ELF-1 (cell line): ENCODE measurements around the gene SLC16A8.
"Not testable (repeated sequence)": the region's sequence is repeated elsewhere in the genome, so short reads cannot be mapped to it uniquely, and the experiment has no call there.

Experiments
- DNase-seq: peaks from one replicate; pipeline ENCODE4 v3.0.0-alpha.2; 2016; ENCODE audit warnings: low read depth, low spot score

SLC16A8 gene

DNA sequence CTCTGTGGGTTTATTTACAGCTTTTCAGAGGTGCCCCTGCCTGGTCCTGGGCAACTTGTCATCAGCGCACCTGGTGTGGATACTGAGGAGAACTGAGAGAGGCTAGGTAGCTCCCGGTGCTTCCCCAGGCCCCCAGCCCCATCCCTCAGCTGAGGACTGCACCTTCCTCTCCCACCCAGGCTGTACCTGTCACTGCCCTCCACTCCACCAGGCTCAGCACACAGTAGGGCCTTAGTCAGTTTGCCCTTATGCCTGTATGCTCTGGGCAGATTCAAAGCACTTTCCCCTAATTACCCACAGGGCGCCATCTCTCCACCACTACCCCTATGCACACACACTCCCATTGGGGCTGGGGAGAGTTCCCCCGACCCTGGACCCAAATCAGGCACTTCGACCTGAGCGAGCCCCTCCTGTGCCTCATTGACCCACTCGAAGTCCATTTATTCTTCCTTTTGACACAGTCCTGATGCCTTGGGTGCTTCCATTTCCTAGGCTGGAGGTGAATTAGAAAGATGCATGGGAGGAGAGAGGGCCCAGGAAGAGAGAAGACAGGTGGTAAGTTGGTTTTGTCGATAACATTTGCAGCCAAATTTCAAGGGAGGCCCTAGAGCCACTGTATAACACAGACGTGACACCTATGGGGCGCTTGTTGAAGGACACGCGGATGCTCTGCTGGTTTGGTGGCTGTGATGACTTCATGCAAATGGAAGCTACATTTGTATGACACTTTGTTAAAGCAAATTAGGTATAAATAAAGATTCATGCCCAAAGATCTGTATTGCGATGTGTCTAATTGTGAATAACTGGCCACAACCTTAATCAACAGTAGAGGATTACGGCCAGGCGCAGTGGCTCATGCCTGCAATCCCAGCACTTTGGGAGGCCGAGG lies 40.6 kb downstream of the SLC16A8 start:
- DNase-seq = no peak

DNA sequence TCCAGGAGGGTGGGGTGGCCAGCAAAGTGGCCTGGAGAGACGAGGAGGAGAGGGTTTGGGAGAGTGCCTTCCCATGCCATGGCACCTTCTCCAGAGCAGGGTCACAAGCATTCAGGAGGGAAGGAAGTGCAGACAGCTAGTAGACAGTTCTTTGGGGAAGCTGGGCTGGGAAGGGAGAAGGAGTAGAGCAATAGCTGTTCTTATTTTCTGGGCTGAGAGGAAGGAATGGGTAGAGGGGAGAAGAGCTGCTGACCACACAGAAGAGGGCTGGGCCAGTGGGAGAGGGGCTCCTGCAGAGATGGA lies 41.5 kb downstream of the SLC16A8 start:
- DNase-seq = no peak

DNA sequence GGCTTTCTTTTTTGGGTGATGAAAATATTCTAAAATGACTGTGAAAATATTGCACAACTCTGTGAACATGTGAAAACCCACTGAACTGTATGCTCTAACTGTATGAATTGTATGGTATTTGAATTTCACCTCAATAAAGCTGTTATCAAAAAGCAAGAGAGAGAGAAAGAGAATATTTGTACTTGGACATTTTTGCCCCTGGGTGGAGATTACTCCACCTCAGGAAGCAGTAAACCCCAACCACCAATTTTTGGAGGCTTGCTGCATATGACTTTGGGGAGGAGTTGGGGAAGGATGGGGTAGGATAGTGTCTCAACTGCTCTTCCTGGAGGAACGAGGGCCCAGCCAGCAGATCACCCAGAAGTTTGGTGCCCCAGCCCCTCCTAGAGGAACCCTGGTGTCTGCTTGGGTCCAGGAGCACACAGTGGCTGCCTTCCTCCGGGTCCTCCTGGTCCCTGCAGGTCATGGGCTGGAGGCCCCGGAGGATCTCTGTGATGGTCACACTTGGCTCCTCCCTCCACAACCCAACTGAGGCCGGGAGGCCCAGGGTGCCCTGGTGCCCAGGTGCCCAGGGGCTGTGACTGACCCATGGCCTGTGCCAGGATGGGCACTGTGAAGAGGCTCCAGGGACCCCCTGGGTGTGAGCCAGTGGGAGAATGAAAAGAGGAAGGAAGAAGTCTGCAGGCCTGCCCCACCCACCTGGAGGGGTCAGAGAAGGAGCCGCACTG lies 42.1 kb downstream of the SLC16A8 start:
- no peak for DNase-seq

DNA sequence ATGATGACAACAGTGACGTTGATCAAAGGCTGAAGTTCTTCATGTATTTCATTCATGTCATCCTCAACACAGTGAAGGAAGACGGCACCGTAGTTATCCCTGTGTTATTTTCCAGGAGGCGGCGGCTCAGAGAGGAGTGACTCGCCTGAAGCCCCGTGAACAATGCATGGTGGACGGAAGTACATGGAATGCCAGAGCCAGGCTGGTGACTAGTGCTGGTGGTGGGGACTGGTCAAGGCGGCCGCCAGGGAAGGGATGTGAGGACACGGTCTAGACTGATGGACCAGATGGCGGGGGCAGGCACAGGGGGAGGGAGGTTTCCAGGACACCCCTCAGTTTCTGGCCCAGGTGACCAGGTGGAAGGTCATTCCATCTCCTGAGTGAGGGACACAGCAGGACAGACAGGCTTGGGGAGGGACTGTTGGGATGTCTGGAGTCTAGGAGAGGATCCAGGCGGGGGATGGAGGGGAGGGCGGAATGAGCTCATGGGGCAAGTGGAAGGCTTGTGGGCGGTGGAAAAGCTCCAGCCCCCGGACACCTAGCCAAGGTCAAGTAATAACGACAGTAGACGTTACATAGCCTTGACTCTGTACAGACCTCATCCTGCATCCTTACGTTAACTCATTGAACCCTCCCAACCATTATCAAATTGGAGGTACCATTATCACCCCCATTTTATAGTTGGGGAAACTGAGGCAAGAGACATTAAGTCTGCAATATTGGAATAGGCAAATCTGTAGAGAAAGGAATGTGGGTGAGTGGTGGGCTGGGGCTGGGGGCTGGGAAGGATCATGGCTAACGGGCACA lies 42.8 kb downstream of the SLC16A8 start:
- DNase-seq = peak; percentile 25

DNA sequence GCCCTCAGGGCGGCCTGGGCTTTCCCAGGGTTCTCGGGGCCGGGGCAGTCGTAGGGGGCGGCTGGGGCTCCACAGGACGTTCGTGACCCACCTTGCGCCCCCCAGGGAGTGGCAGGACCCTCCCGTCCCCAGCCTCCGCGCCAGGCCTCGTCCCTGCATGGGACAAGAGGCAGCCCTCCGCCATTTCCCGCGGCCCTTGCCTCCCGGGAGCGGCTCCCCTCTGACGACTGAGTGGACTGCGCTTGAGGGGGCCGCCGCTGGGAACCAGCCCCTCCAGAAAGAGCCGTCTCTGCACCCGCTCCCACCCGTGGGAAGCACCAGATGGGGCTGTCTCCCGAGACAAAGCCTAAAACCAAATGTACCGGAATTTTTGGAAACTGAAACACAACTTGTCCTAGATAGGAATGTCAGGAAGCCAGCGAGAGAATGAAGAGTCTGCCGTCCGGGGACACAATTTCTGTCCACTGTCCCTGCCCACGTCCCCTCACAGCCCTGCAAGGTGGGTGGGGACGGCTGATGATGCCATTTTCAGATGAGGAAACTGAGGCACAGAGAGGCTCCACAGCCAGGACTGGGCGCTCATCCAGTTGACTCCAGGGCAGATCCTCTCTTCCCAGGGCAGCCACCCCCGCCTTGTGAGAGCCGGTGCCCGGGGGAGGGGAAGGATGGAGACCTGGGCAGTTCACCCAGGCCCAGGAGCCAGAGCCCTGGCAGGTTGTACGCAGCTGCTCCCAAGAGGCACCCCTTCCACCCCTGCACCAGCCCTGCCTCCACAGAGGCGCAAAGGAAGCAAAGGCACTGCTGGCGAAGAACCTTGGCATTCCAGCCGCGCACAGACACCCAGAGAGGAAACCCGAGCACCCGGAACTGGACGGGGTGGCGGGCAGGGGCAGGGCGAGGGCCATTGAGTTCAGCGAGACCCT lies 44.8 kb downstream of the SLC16A8 start:
- no peak for DNase-seq

DNA sequence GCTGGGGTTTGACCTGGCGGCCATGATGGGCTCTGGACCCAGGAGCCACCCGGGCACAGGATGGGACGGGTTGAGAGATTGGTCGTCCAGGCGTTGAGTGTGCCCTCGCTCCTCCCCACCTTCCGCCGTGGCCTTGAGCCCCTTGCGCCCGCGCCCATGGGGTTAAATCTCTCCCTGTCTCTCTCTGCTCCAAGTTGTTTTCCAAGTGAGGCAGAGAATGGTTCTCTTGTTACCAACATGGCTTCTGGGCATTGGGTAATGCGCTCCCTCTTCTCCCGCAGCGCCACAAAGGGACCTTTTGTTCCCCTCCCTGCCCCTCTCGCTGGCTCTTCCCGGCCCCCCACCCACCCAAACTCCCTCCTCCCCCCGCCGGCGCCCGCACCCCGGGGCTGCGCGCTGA lies 45.6 kb downstream of the SLC16A8 start:
- no peak for DNase-seq

DNA sequence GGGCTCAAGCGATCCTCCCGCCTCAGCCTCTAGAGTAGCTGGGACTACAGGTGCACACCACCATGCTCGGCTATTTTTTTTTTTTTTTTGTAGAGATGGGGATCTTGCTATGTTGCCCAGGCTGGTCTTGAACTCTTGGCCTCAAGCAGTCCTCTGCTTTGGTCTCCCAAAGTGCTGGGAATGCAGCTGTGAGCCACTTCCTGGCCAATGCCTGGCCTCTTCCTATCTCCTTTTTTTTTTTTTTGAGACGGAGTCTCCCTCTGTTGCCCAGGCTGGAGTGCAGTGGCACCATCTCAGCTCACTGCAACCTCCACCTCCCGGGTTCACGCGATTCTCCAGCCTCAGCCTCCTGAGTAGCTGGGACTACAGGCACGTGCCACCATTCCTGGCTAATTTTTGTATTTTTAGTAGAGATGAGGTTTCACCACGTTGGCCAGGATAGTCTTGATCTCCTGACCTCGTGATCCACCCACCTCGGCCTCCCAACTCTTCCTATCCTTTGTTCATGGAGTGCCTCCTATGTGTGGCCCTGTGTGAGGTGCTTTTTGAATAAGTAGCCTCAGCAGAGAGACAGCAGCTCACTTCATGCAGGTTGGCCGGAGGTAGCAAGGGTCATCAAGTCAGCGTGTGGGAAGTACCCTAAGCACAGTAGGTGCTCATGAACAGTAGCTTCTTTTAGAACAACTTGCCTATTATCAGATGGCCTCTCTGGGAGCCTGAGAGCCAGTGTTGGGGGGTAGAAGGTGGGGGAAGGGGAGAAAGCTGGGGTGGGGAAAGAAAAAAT lies 46.4 kb downstream of the SLC16A8 start:
- not testable (repeated sequence) for DNase-seq

DNA sequence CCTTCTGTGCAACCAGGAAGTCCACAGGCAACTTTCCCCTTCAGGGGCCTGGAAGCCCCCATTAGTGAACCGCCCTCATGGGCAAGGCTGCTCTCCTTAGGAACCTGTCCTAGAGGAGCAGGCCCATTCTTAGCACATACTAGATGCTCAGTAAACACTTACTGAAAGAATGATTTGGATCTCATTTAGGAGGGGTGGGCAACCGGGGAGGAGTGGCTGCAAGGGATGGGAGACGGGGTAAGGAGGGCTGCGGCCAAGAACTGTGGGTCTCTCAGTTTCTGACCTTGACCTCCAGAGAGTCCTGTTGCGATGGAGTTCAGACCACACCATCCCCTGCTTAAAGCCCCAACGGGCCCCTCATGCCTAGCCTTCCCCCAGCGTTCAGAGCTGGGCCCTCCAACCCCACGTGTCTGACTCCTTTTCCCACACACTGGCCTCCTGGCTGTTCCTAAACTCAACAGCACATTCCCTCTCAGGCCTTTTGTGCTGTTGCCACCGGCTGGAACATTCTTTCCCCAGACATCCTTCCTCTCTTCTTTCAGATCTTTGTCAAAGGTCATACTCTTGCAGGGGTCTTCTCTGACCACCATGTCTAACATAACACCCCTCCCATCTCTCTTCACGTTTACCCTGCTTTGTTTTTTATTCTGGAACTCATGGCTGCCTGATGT lies 47.5 kb downstream of the SLC16A8 start:
- DNase-seq = no peak

DNA sequence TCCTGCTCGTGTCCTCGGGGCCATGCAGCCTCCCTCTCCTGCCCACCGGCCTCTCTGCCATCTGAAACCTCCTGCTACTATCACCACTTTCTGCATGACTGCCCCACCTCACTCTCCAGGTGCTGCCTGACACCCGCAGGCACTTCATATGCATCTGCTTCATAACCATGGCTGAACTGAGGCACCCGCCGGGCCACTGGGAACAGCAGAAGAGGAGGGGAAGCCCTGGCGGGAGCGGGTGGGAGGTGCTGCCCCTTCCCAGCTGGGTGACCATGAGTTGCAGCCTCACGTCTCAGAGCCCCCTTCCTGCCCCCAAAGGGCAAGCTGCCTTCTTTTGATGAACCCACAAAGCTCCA lies 48.5 kb downstream of the SLC16A8 start:
- no peak for DNase-seq

DNA sequence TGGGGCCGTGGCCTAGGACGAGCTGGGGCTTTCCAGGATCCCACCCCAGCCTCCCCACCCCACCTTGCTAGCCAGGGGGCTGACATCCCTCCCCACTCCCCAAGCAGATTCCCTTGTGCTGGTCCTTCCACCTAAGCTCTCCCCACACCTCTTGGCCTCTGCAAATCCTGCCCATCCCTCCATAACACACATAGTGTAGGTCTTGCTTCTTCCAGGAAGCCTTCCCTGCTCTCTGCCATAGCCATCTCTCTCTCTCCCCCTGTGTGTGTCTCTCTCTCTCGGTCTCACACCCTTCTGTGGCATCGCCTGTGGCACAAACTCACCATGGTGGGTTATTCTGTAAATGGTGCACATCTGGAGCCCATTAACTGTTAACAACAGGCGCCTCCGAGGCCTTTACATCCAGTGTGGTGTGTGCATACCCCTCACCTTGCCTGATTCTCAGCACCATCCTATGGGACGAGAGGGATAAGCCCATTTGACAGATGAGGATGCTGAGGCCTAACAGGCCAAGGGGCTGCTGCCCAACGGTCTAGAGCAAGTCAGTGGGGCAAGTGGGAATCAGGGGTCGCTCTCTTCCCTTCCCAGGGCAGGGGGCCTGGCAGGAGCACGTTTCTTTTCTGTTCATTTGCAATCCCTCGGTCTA lies 49.0 kb downstream of the SLC16A8 start:
- no peak for DNase-seq

DNA sequence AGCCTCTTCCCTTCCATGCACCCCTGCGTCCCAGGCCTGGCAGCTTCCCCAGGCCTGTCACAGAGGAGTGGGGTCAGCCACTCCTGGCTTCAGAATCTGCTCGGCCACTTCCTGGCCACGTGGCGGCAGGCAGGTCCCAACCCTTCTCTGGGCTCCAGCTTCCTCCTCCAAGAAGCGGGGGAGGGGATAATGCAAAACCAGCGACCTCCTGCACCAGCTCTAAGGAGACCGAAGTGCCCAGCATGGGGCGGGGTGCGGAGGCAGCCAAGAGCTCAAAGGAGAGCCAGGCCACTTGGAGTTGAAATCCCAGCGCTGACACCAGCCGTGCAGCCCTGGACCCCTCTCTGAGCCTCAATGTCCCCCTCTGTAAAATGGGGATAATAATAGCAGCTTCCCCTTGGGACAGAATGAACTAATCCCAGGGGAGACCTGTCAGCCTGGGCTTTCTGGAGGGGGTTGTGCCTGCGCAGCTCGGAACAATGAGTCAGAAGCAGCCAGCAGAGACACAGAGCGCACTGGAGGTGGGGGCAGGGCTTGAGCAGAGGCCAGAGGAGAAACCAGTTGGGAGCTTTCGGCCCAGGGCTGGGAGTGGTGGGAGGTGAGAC lies 49.6 kb downstream of the SLC16A8 start:
- DNase-seq = peak; percentile 93

DNA sequence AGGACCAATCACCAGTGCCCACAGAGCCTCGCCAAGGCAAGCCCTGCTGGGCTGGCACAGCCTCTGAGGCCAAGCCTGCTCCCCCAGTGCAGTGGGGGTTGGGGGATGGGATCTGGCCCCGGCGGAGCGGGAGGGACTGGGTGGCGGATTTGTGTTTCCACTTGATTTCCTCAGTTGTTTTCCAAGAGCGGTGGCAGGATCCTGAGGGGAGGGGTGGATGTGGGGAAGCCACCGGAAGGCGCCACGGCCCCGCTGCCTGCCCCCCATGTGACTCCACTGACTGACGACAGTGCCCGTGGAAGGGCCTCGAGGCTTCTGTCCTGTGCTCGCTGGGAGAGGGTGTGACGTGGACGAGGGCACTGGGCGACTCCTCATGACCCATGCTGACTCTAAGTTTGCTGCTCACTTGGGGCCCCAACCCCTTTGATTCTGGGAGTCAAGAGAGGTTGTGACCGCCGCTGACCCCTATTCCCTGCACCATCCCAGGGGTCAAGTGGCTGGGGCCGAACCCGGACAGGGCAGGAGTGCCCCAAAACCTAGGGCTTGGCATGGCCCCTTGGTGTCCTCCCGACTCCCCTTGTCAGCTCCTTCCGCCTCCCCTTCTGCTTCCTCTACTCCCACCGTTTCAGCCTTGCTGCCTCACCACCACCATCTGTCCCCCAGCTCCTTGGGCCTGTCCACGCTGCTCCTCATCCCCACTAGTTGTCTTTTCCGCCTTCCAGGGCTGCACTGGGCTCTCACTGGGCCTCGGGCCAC lies 50.3 kb downstream of the SLC16A8 start:
- no peak for DNase-seq

DNA sequence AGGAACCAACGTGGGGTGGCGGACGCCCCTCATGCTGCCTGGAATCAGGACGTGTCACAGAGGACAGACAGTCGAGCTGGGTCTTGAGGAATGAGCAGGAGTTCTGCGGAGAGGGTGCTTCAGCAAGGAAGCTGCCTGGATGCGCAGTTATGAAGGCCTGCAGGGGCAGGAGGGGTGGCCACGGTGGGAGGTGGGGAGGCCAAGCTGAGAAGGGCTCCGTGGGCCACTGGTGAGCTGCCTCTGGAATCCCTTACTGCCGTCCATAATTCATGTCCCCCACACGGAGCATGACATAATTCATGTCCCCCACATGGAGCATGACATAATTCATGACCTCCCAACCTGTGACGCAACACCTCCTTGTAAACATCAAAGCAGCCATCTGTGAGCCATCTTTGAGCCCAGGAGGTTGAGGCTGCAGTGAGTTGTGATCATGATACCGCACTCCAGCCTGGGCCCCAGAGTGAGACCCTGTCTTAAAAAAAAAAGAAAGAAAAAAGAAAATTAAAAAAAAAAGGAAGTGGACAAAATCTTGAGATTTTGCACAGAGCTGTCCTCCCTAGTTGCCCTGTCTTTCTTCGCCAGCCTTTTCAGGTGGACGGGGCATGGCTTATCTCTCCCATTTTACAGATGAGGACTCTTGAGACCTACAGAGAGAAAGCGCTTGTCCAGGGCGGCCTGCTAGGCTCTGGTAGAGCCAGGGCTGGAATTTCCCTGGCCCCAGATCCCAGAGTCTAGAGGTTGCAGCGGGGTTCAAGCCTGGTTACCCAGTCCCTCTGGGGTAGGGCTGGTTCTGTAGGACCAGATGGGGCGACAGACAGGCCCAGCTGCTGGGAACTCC lies 51.1 kb downstream of the SLC16A8 start:
- no peak for DNase-seq

DNA sequence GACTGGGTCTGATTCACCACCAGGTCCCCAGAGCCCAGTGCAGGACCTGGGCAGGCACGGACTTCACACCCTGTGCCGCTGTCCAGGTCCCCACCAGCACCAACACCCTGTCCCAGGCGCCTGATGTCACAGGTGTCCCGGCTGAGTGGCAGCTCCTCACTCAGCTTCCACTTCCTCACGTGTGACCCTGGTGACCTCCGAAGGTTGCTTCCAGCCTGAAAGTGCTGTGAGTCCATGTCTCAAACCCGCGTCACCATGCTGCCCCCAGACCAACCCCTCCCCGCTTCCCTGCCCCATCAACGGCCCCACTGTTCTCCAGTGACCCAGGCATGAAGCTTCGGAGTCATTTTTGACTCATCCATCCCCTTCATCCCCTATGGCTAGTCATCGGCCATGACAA lies 52.5 kb downstream of the SLC16A8 start:
- DNase-seq = no peak

DNA sequence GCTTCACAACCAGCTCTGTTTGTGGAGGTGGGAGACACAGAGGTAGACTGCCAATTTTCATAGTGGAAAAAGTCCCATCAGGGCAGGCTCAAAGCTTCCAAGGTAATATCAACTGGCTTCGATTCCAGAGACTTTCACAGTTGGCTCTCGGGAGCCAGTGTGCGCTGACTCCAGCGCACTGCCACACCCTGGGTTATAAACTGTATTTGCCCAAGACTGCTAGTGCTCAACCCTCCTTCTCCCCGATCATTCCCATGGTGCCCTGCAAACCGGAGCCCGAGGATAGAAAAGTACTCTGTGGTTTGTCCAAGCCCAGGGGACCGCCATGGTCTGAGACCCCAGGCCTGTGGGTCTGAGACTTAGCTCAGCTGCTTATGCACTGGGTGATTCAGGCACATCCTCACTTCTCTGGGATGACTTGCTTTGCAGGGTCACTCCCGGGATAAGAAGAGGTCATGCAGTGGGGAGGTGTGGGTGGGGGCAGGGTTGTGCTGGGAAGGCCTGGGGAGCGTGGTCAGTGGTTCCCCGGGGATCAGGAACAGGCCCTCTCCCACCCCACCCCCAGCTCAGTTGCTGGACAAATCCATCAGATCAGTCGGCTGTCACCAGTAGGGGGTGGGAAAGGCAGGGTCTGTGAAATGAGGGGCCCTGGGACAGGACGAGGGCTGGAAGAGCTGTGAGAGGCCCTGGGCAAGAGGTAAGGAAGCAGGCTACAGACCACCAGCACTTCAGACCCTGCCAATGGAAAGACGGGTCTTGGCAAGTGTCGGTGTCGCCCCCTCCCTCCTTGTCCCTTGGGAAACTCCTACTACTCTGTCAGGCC lies 53.5 kb downstream of the SLC16A8 start:
- no peak for DNase-seq

DNA sequence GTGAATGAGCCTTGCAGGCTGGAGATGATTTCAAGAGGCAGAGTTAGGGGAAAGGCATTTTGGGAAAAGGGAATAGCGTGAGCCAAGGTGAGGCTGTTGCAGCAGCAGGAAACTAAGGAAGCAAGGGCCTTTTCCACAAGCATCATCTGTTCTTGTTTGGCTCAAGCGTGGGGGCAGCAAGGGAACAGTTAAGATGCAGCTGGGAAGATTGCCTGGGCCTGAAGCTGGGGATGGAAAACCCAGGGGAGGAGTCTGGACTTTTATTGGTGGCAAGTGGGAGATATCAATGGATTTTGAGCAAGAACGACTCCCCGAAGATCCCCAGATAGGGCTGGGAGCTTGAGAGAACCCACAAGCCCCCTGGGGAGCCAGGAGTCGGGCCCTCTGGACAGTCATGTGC lies 54.1 kb downstream of the SLC16A8 start:
- no peak for DNase-seq

DNA sequence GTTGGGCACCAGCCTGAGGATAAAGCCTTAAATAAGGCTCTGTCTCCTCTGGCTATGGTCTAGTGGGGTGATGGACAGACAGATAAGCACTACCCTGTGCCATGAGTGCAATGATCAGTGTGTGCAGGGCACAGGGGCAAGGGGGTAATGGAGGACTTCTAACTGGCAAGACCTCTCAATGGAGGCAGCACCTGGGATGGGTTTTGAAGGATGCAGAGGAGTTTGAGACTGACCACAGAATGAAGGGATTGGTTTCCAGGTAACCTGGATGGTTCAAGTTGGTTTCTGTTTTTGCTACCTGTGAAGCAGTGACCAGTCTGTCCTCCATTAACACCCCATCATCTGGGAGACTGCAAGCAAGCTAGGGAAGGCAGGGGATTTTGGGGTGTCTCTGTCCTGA lies 54.6 kb downstream of the SLC16A8 start:
- no peak for DNase-seq
